Neuronal stem cell (in vitro differentiated cells): ENCODE data around the gene FLYWCH1.

Experiments used
- DNase-seq: peaks from one replicate; pipeline ENCODE4 v3.0.0-alpha.2; 2013; ENCODE audit warnings: low spot score
- H2AFZ ChIP-seq: one replicate; pipeline ENCODE4 v1.6.1; 2013; ENCODE audit warnings: mild to moderate bottlenecking, low read length, inconsistent platforms
- H2AK5ac ChIP-seq: 2 replicates; pipeline ENCODE4 v1.6.1; 2013; ENCODE audit warnings: low read depth, mild to moderate bottlenecking, inconsistent platforms, low read length, moderate library complexity, mixed read lengths
- H2BK120ac ChIP-seq: 2 replicates; pipeline ENCODE4 v1.6.1; 2013; ENCODE audit warnings: low read depth, mild to moderate bottlenecking, inconsistent platforms, low read length, moderate library complexity, mixed read lengths
- H2BK12ac ChIP-seq: one replicate; pipeline ENCODE4 v1.6.1; 2013; ENCODE audit warnings: low read length, inconsistent platforms
- H2BK15ac ChIP-seq: 2 replicates; pipeline ENCODE4 v1.6.1; 2013; ENCODE audit warnings: mild to moderate bottlenecking, low read length, inconsistent platforms, mixed read lengths
- H2BK5ac ChIP-seq: one replicate; pipeline ENCODE4 v1.6.1; 2013; ENCODE audit warnings: inconsistent platforms, mild to moderate bottlenecking, low read length, moderate library complexity
- H3K14ac ChIP-seq: one replicate; pipeline ENCODE4 v1.6.1; 2013; ENCODE audit warnings: low read length, inconsistent platforms
- H3K18ac ChIP-seq: 2 replicates; pipeline ENCODE4 v1.6.1; 2013; ENCODE audit warnings: low read length, inconsistent platforms
- H3K23ac ChIP-seq: 2 replicates; pipeline ENCODE4 v1.6.1; 2013; ENCODE audit warnings: low read depth, mild to moderate bottlenecking, mixed read lengths, low read length, inconsistent platforms; ENCODE audit not compliant: poor library complexity
- H3K27ac ChIP-seq: replicated peaks from 3 replicates; pipeline ENCODE4 v1.5.1; 2013; ENCODE audit warnings: low read length, inconsistent platforms
- H3K27me3 ChIP-seq, 3 experiments: 2 replicates each; pipeline ENCODE4 v1.6.1; 2013; ENCODE audit warnings: low read length in 3 of 3, mild to moderate bottlenecking in 2 of 3, inconsistent platforms in 1 of 3, low read depth in 1 of 3, mixed read lengths in 1 of 3, moderate library complexity in 1 of 3; ENCODE audit not compliant: control insufficient read depth in 3 of 3, insufficient read depth in 3 of 3
- H3K36me3 ChIP-seq, 2 donors: replicated peaks in 1 of 2; 2 replicates each; pipeline ENCODE4 v1.6.1; 2013; ENCODE audit warnings: low read length in 2 of 2; ENCODE audit not compliant: control insufficient read depth in 2 of 2, insufficient read depth in 2 of 2
- H3K4ac ChIP-seq: 2 replicates; pipeline ENCODE4 v1.6.1; 2013; ENCODE audit warnings: inconsistent platforms, mild to moderate bottlenecking, low read length, moderate library complexity
- H3K4me1 ChIP-seq, 2 donors: 1 replicate in 1 of 2; 2 replicates in 1 of 2; pipeline ENCODE4 v1.6.1; 2013; ENCODE audit warnings: low read length in 2 of 2, low read depth in 1 of 2; ENCODE audit not compliant: control insufficient read depth in 2 of 2, insufficient read depth in 1 of 2
- H3K4me2 ChIP-seq: one replicate; pipeline ENCODE4 v1.6.1; 2013; ENCODE audit warnings: mild to moderate bottlenecking, low read length, inconsistent platforms; ENCODE audit not compliant: insufficient read depth, poor library complexity, severe bottlenecking
- H3K4me3 ChIP-seq, 2 donors: 2 replicates each; pipeline ENCODE4 v1.5.1; 2013; ENCODE audit warnings: low read length in 2 of 2, mild to moderate bottlenecking in 2 of 2, inconsistent platforms in 1 of 2, moderate library complexity in 1 of 2
- H3K79me1 ChIP-seq: one replicate; pipeline ENCODE4 v1.6.1; 2013; ENCODE audit warnings: low read depth, mild to moderate bottlenecking, inconsistent platforms, low read length, moderate library complexity
- H3K9ac ChIP-seq: one replicate; pipeline ENCODE4 v1.6.1; 2013; ENCODE audit warnings: mild to moderate bottlenecking, low read depth, low read length, inconsistent platforms; ENCODE audit not compliant: poor library complexity
- H3K9me3 ChIP-seq, 2 donors: replicated peaks in 1 of 2; 2 replicates each; pipeline versions ENCODE3 to v1.6.1; 2013; ENCODE audit warnings: low read length in 2 of 2, mild to moderate bottlenecking in 2 of 2, inconsistent platforms in 1 of 2, low read depth in 1 of 2, mixed read lengths in 1 of 2, moderate library complexity in 1 of 2; ENCODE audit not compliant: control insufficient read depth in 2 of 2, insufficient read depth in 1 of 2
- H4K8ac ChIP-seq: one replicate; pipeline ENCODE4 v1.6.1; 2013; ENCODE audit warnings: low read depth, mild to moderate bottlenecking, inconsistent platforms, low read length, moderate library complexity
- H4K91ac ChIP-seq: one replicate; pipeline ENCODE4 v1.6.1; 2013; ENCODE audit warnings: low read length, low read depth, mild to moderate bottlenecking, inconsistent platforms; ENCODE audit not compliant: poor library complexity
- WGBS, 2 donors: extraction: QIAGEN DNeasy Blood & Tissue Kit; methylation state at CpG; one replicate each; pipeline ENCODE4 v1.1.7; 2013; ENCODE audit warnings: missing lambda C conversion rate in 2 of 2, mixed read lengths in 1 of 2; ENCODE audit not compliant: insufficient read length in 2 of 2, insufficient replicate concordance in 1 of 2; ENCODE audit errors: extremely low coverage in 2 of 2; 5-methylcytosine and 5-hydroxymethylcytosine counted together

FLYWCH1 gene

DNA sequence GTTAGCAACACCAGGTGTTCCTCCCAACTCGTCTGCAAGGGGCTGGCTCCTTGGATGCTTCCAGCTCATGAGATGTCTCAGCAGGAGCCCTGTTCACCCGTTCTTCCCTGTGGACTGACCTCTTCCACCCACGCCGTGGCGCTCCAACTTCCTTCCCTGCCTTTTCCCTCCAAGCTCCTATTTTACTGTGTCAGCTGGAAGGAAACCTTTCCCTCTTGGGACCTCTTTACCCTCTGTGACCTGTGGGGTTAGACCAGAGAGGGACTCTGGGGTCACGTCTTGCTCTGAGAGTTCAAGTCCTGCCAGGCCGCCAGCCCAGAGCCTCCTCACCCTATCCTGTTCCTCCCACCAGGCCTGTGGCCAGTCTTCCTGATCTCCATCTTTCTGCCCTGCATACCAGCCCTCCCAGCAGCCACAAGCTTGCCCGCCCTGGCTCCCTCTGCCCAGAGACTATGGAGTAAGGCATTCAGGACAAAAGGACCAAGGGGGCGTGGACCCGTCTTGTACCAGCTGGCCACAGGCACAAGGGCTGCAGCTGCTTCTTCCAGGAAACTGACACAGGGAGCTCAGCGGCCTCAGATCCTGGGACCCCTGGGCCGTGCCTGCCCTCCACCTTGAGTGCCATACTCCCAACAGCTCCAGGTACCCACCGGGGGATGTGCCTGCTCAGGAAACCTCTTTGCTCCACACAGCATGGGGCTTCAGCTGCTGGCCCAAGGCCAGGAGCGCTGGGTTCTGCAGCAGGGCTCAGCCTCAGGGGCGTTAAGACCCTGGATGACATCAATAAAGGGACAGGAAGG is 60.5 kb downstream of the FLYWCH1 start:
- Histone ChIP-seq H3K27me3 (peaks cover 0 to 10% (median 0%) of the 10 kb centered on the region in 3 experiments), H3K9ac (no peak overlapping the region), H3K4me2 (no peak overlapping the region), H2AFZ (no peak overlapping the region), H3K36me3 (peaks cover 32 to 64% of the 10 kb centered on the region in 2 donors), H3K4me3 (no peak overlapping the region), H2BK120ac (no peak overlapping the region), H3K23ac (peak overlapping the region; percentile 93), H4K91ac (no peak overlapping the region), H3K9me3 (no peaks in the 10 kb centered on the region), H3K4ac (no peak overlapping the region), H2BK12ac (no peak overlapping the region), H4K8ac (no peak overlapping the region), H3K18ac (no peak overlapping the region), H2BK5ac (no peak overlapping the region), H2AK5ac (no peak overlapping the region), H2BK15ac (no peak overlapping the region), H3K79me1 (peaks cover 14% of the 10 kb centered on the region), H3K4me1 (peaks cover 10 to 13% of the 10 kb centered on the region in 2 donors), H3K14ac (no peak overlapping the region), H3K27ac (no peak overlapping the region)
- no peak for DNase-seq
- WGBS, 2 donors, result no CpG with 5 or more reads among the region's 15 CpGs

- Histone ChIP-seq H3K9ac (no peak overlapping the region), H2AK5ac (no peak overlapping the region), H3K4me3 (no peak overlapping the region), H2BK15ac (no peak overlapping the region), H3K18ac (no peak overlapping the region), H2BK5ac (no peak overlapping the region), H3K23ac (peak overlapping the region; percentile 13), H3K9me3 (no peaks in the 10 kb centered on the region), H2AFZ (no peak overlapping the region), H3K27me3 (peaks cover 0 to 4% (median 0%) of the 10 kb centered on the region in 3 experiments), H3K4me1 (peaks cover 10 to 13% of the 10 kb centered on the region in 2 donors), H3K4me2 (no peak overlapping the region), H4K91ac (no peak overlapping the region), H3K36me3 (peaks cover 32 to 74% of the 10 kb centered on the region in 2 donors), H3K14ac (no peak overlapping the region), H2BK120ac (no peak overlapping the region), H2BK12ac (no peak overlapping the region), H3K79me1 (peaks cover 15% of the 10 kb centered on the region), H4K8ac (no peak overlapping the region), H3K4ac (no peak overlapping the region), H3K27ac (no peak overlapping the region)
- no CpG with 5 or more reads among the region's 5 CpGs for WGBS, 2 donors
- DNase-seq, result no peak
These were observed 61.4 kb downstream of the FLYWCH1 start for GRCh38 chr16:2973093-2973492.

DNA sequence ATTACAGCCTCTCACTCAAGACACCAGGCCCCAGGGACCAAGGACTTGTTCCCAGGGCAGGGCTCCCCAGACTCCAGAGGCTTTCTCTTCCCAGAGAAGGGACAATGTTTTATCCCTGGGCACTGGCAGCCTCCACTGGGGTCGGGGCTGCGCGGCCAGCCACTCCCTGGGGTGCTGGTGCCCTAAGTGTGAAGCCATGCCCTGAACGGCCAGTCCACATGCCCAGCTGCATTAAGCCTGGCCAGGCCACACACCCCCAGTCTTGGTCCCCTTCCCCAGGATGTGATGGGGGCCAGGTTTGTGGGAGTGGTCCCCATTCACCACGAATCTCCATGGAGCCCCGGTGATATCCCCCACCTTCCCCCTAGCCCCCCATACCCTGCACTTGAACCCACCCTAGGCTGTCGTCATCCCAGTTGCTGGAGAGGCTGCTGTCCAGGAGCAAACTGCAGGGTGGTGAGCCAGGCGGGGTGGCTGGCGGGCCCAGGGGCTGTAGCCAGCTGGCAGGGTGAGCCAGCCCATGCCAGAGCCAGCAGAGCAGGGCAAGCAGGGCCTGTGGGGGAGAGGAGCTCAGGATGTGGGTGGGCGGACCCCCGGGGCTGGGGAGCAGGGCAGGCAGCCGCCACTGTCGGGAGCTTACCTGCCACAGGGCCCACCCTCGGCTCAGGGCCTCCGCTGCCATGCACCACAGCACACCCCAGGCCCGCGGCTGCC is 62.0 kb downstream of the FLYWCH1 start:
- no peak for DNase-seq
- no peak overlapping the region for H3K18ac ChIP-seq
- peaks cover 7 to 9% of the 10 kb centered on the region in 2 donors for H3K4me1 ChIP-seq
- H3K23ac ChIP-seq, result peak overlapping the region; percentile 73
- no peak overlapping the region for H2BK15ac ChIP-seq
- H2BK12ac ChIP-seq, result no peak overlapping the region
- H4K8ac ChIP-seq, result peak overlapping the region; percentile 65
- H3K27me3 ChIP-seq, result no peaks in the 10 kb centered on the region
- H2BK120ac ChIP-seq, result no peak overlapping the region
- no peak overlapping the region for H3K27ac ChIP-seq
- H3K9ac ChIP-seq, result no peak overlapping the region
- H3K4ac ChIP-seq, result no peak overlapping the region
- H3K4me2 ChIP-seq, result no peak overlapping the region
- H3K36me3 ChIP-seq, result peaks cover 32 to 76% of the 10 kb centered on the region in 2 donors
- H3K9me3 ChIP-seq, result no peaks in the 10 kb centered on the region
- no CpG with 5 or more reads among the region's 17 CpGs for WGBS, 2 donors
- no peak overlapping the region for H4K91ac ChIP-seq
- peaks cover 15% of the 10 kb centered on the region for H3K79me1 ChIP-seq
- no peak overlapping the region for H2BK5ac ChIP-seq
- H2AFZ ChIP-seq, result no peak overlapping the region
- H3K4me3 ChIP-seq, result no peak overlapping the region
- H2AK5ac ChIP-seq, result no peak overlapping the region
- H3K14ac ChIP-seq, result no peak overlapping the region
